ENCODE measurements around the gene CHADL. TPM values are rescaled to one million over a fixed set of nuclear protein-coding genes. Genes with fewer than 3 reads are reported as not detected.
"Not testable (repeated sequence)": the region's sequence is repeated elsewhere in the genome, so short reads cannot be mapped to it uniquely, and the experiment has no call there.

CHADL gene
- polyA plus RNA-seq, 4 donors: 0.54 to 2.3 (median 1.4) TPM; not detected in 1

GRCh38 chr22:41261541-41262249 is 21.0 kb upstream of the CHADL start:
- Histone ChIP-seq H3K27me3 (ENCODE audit: control insufficient read depth in 3 of 3, insufficient read depth in 3 of 3, low read length in 3 of 3) (no peaks in the 10 kb centered on the region), H3K4me3 (ENCODE audit: low read depth in 1 of 3, low read length in 3 of 3) (no peak overlapping the region), H3K36me3 (ENCODE audit: control insufficient read depth in 3 of 3, insufficient read depth in 2 of 3, low read depth in 1 of 3, low read length in 3 of 3) (peaks cover 13 to 87% (median 18%) of the 10 kb centered on the region in 3 donors), H3K9me3 (ENCODE audit: control insufficient read depth in 2 of 2, insufficient read depth in 1 of 2, low read depth in 1 of 2, low read length in 1 of 2) (no peaks in the 10 kb centered on the region), H3K27ac (ENCODE audit: low read depth in 1 of 3, low read length in 2 of 3) (no peak overlapping the region), H3K4me1 (ENCODE audit: control insufficient read depth in 3 of 3, insufficient read depth in 2 of 3, low read depth in 1 of 3, low read length in 2 of 3) (no peaks in the 10 kb centered on the region)
- no peak for DNase-seq
- FAIRE-seq: no peak
- 70 to 80% (median 71%) methylated on average over 12 of the region's 12 CpGs for WGBS, 3 donors

- FAIRE-seq (no peak), DNase-seq (no peak)
- 96 to 99% (median 97%) methylated on average over 7 of the region's 7 CpGs for WGBS, 3 donors
- H3K4me3 ChIP-seq (ENCODE audit: low read depth in 1 of 3, low read length in 3 of 3): no peak overlapping the region
- no peaks in the 10 kb centered on the region for H3K9me3 ChIP-seq (ENCODE audit: control insufficient read depth in 2 of 2, insufficient read depth in 1 of 2, low read depth in 1 of 2, low read length in 1 of 2)
- H3K4me1 ChIP-seq (ENCODE audit: control insufficient read depth in 3 of 3, insufficient read depth in 2 of 3, low read depth in 1 of 3, low read length in 2 of 3): no peaks in the 10 kb centered on the region
- peaks cover 13 to 92% (median 18%) of the 10 kb centered on the region in 3 donors for H3K36me3 ChIP-seq (ENCODE audit: control insufficient read depth in 3 of 3, insufficient read depth in 2 of 3, low read depth in 1 of 3, low read length in 3 of 3)
- no peak overlapping the region for H3K27ac ChIP-seq (ENCODE audit: low read depth in 1 of 3, low read length in 2 of 3)
- no peaks in the 10 kb centered on the region for H3K27me3 ChIP-seq (ENCODE audit: control insufficient read depth in 3 of 3, insufficient read depth in 3 of 3, low read length in 3 of 3)
Observed at GRCh38 chr22:41260871-41261270, 20.1 kb upstream of the CHADL start.

- peaks cover 12 to 94% (median 13%) of the 10 kb centered on the region in 3 donors for H3K36me3 ChIP-seq (ENCODE audit: control insufficient read depth in 3 of 3, insufficient read depth in 2 of 3, low read depth in 1 of 3, low read length in 3 of 3)
Observed at GRCh38 chr22:41259756-41260155, 19.0 kb upstream of the CHADL start.

GRCh38 chr22:41257696-41258095 is 17.0 kb upstream of the CHADL start:
- WGBS, 3 donors: 94 to 97% (median 96%) methylated on average over 9 to 11 of the region's 11 CpGs
- Histone ChIP-seq H3K36me3 (ENCODE audit: control insufficient read depth in 3 of 3, insufficient read depth in 2 of 3, low read depth in 1 of 3, low read length in 3 of 3) (peaks cover 6 to 95% (median 15%) of the 10 kb centered on the region in 3 donors), H3K27ac (ENCODE audit: low read depth in 1 of 3, low read length in 2 of 3) (no peak overlapping the region), H3K4me1 (ENCODE audit: control insufficient read depth in 3 of 3, insufficient read depth in 2 of 3, low read depth in 1 of 3, low read length in 2 of 3) (no peaks in the 10 kb centered on the region), H3K4me3 (ENCODE audit: low read depth in 1 of 3, low read length in 3 of 3) (no peak overlapping the region), H3K9me3 (ENCODE audit: control insufficient read depth in 2 of 2, insufficient read depth in 1 of 2, low read depth in 1 of 2, low read length in 1 of 2) (no peaks in the 10 kb centered on the region), H3K27me3 (ENCODE audit: control insufficient read depth in 3 of 3, insufficient read depth in 3 of 3, low read length in 3 of 3) (no peaks in the 10 kb centered on the region)
- DNase-seq: no peak
- FAIRE-seq: no peak

More at GRCh38 chr22:41259756-41260155, 19.0 kb upstream of the CHADL start:
- not testable (repeated sequence) for H3K27ac ChIP-seq (ENCODE audit: low read depth in 1 of 3, low read length in 2 of 3); H3K9me3 ChIP-seq (ENCODE audit: control insufficient read depth in 2 of 2, insufficient read depth in 1 of 2, low read depth in 1 of 2, low read length in 1 of 2); FAIRE-seq; H3K4me1 ChIP-seq (ENCODE audit: control insufficient read depth in 3 of 3, insufficient read depth in 2 of 3, low read depth in 1 of 3, low read length in 2 of 3); DNase-seq; H3K4me3 ChIP-seq (ENCODE audit: low read depth in 1 of 3, low read length in 3 of 3); H3K27me3 ChIP-seq (ENCODE audit: control insufficient read depth in 3 of 3, insufficient read depth in 3 of 3, low read length in 3 of 3)
- 97 to 100% (median 97%) methylated on average over 4 of the region's 4 CpGs for WGBS, 3 donors

- Histone ChIP-seq H3K36me3 (ENCODE audit: control insufficient read depth in 3 of 3, insufficient read depth in 2 of 3, low read depth in 1 of 3, low read length in 3 of 3) (peaks cover 8 to 89% (median 17%) of the 10 kb centered on the region in 3 donors), H3K4me1 (ENCODE audit: control insufficient read depth in 3 of 3, insufficient read depth in 2 of 3, low read depth in 1 of 3, low read length in 2 of 3) (no peaks in the 10 kb centered on the region), H3K27me3 (ENCODE audit: control insufficient read depth in 3 of 3, insufficient read depth in 3 of 3, low read length in 3 of 3) (no peaks in the 10 kb centered on the region), H3K27ac (ENCODE audit: low read depth in 1 of 3, low read length in 2 of 3) (no peak overlapping the region), H3K9me3 (ENCODE audit: control insufficient read depth in 2 of 2, insufficient read depth in 1 of 2, low read depth in 1 of 2, low read length in 1 of 2) (no peaks in the 10 kb centered on the region), H3K4me3 (ENCODE audit: low read depth in 1 of 3, low read length in 3 of 3) (no peak overlapping the region)
- 83 to 90% (median 87%) methylated on average over 20 of the region's 20 CpGs for WGBS, 3 donors
- DNase-seq (no peak), FAIRE-seq (no peak)
Observed at GRCh38 chr22:41256254-41257253, 15.8 kb upstream of the CHADL start.

- 88 to 94% (median 93%) methylated on average over 7 of the region's 7 CpGs for WGBS, 3 donors
- DNase-seq (no peak), FAIRE-seq (no peak)
- Histone ChIP-seq H3K4me3 (ENCODE audit: low read depth in 1 of 3, low read length in 3 of 3) (no peak overlapping the region), H3K27me3 (ENCODE audit: control insufficient read depth in 3 of 3, insufficient read depth in 3 of 3, low read length in 3 of 3) (no peaks in the 10 kb centered on the region), H3K36me3 (ENCODE audit: control insufficient read depth in 3 of 3, insufficient read depth in 2 of 3, low read depth in 1 of 3, low read length in 3 of 3) (peaks cover 14 to 92% (median 24%) of the 10 kb centered on the region in 3 donors), H3K9me3 (ENCODE audit: control insufficient read depth in 2 of 2, insufficient read depth in 1 of 2, low read depth in 1 of 2, low read length in 1 of 2) (no peaks in the 10 kb centered on the region), H3K27ac (ENCODE audit: low read depth in 1 of 3, low read length in 2 of 3) (no peak overlapping the region), H3K4me1 (ENCODE audit: control insufficient read depth in 3 of 3, insufficient read depth in 2 of 3, low read depth in 1 of 3, low read length in 2 of 3) (no peaks in the 10 kb centered on the region)
Observed at GRCh38 chr22:41254230-41254629, 13.5 kb upstream of the CHADL start.

GRCh38 chr22:41252365-41252764 is 11.6 kb upstream of the CHADL start:
- FAIRE-seq: no peak

GRCh38 chr22:41250127-41250526 is 9.4 kb upstream of the CHADL start:
- DNase-seq (no peak), FAIRE-seq (no peak)
- 96 to 98% (median 96%) methylated on average over 12 of the region's 12 CpGs for WGBS, 3 donors
- no peaks in the 10 kb centered on the region for H3K9me3 ChIP-seq (ENCODE audit: control insufficient read depth in 2 of 2, insufficient read depth in 1 of 2, low read depth in 1 of 2, low read length in 1 of 2)
- no peaks in the 10 kb centered on the region for H3K27me3 ChIP-seq (ENCODE audit: control insufficient read depth in 3 of 3, insufficient read depth in 3 of 3, low read length in 3 of 3)
- no peak overlapping the region for H3K27ac ChIP-seq (ENCODE audit: low read depth in 1 of 3, low read length in 2 of 3)
- no peaks in the 10 kb centered on the region for H3K4me1 ChIP-seq (ENCODE audit: control insufficient read depth in 3 of 3, insufficient read depth in 2 of 3, low read depth in 1 of 3, low read length in 2 of 3)
- H3K36me3 ChIP-seq (ENCODE audit: control insufficient read depth in 3 of 3, insufficient read depth in 2 of 3, low read depth in 1 of 3, low read length in 3 of 3): peaks cover 17 to 91% (median 26%) of the 10 kb centered on the region in 3 donors
- no peak overlapping the region for H3K4me3 ChIP-seq (ENCODE audit: low read depth in 1 of 3, low read length in 3 of 3)

More at GRCh38 chr22:41252365-41252764, 11.6 kb upstream of the CHADL start:
- Histone ChIP-seq H3K27ac (ENCODE audit: low read depth in 1 of 3, low read length in 2 of 3) (no peak overlapping the region), H3K9me3 (ENCODE audit: control insufficient read depth in 2 of 2, insufficient read depth in 1 of 2, low read depth in 1 of 2, low read length in 1 of 2) (no peaks in the 10 kb centered on the region), H3K27me3 (ENCODE audit: control insufficient read depth in 3 of 3, insufficient read depth in 3 of 3, low read length in 3 of 3) (no peaks in the 10 kb centered on the region), H3K4me1 (ENCODE audit: control insufficient read depth in 3 of 3, insufficient read depth in 2 of 3, low read depth in 1 of 3, low read length in 2 of 3) (no peaks in the 10 kb centered on the region), H3K4me3 (ENCODE audit: low read depth in 1 of 3, low read length in 3 of 3) (no peak overlapping the region), H3K36me3 (ENCODE audit: control insufficient read depth in 3 of 3, insufficient read depth in 2 of 3, low read depth in 1 of 3, low read length in 3 of 3) (peaks cover 17 to 92% (median 21%) of the 10 kb centered on the region in 3 donors)
- WGBS, 3 donors: 95 to 96% (median 96%) methylated on average over 8 of the region's 8 CpGs
- no peak for DNase-seq

Measured in small intestine (tissue), 7 donors.